Fibroblast of mammary gland (primary cell): ENCODE data around the gene TMTC3.

ENCODE experiments used
- DNase-seq: peaks from one replicate; pipeline ENCODE4 v3.0.0-alpha.2; 2010; ENCODE audit warnings: low read depth
- H3K4me3 ChIP-seq: 2 replicates; pipeline ENCODE4 v1.5.1; 2011; ENCODE audit warnings: low read depth, mild to moderate bottlenecking, low read length, moderate library complexity; ENCODE audit not compliant: control insufficient read depth
- TF ChIP-seq, protein P1 (sequence below): conservative IDR thresholded peaks from 2 replicates; pipeline ENCODE4 v1.5.1; 2011; ENCODE audit warnings: low read depth, low read length, inconsistent platforms; ENCODE audit not compliant: control insufficient read depth, insufficient read depth

Gene TMTC3

DNA sequence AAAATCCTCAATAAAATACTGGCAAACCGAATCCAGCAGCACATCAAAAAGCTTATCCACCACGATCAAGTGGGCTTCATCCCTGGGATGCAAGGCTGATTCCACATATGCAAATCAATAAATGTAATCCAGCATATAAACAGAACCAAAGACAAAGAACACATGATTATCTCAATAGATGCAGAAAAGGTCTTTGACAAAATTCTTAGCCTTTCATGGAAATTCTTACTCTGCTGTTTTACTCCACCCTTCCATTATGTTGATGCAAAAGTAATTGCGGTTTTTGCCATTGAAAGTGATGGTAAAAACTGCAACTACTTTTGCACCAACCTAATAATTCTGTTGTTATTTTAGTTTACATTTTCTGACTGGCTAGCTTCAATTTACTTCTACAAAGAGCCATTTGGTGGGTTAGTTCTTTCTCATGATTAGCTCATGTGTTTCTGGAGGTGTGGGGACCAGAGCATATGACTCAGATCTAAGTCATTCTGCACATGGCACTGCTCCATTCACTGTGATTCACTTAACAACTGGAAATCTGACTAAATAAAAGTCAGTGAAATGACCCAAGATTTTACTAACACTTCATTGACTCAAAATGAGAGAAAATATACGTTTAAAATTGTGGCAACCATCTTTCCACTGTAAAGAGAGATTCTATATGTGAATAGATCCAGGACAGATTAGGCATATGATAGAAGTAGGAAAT lies 99.9 kb downstream of the TMTC3 start:
- peak; percentile 100 for DNase-seq

GRCh38 chr12:88242571-88242925 lies 100.4 kb downstream of the TMTC3 start:
- TF ChIP-seq, protein P1, sequence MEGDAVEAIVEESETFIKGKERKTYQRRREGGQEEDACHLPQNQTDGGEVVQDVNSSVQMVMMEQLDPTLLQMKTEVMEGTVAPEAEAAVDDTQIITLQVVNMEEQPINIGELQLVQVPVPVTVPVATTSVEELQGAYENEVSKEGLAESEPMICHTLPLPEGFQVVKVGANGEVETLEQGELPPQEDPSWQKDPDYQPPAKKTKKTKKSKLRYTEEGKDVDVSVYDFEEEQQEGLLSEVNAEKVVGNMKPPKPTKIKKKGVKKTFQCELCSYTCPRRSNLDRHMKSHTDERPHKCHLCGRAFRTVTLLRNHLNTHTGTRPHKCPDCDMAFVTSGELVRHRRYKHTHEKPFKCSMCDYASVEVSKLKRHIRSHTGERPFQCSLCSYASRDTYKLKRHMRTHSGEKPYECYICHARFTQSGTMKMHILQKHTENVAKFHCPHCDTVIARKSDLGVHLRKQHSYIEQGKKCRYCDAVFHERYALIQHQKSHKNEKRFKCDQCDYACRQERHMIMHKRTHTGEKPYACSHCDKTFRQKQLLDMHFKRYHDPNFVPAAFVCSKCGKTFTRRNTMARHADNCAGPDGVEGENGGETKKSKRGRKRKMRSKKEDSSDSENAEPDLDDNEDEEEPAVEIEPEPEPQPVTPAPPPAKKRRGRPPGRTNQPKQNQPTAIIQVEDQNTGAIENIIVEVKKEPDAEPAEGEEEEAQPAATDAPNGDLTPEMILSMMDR: no peak
- no peak overlapping the region for H3K4me3 ChIP-seq
- peak; percentile 81 for DNase-seq

More for the DNA sequence above, 99.9 kb downstream of the TMTC3 start:
- TF ChIP-seq, protein P1: no peak
- no peak overlapping the region for H3K4me3 ChIP-seq

DNA sequence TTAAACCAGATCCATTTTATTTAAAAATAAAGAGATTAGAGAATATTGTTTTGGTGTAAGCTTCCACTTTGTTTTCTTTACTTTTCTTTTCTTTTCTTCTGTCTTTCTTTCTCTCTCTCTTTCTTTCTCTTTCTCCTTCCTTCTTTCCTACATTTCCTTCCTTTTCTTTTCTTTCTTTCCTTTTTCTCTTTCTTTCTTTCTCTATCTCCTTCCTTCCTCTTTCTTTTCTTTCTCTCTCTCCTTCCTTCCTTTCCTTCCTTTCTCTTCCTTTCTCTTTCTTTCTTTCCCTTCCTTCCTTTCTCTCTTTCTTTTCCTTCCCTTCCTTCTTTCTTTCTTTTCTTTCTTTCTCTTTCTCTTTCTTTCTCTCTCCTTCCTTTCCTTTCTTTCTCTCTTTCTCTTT lies 100.8 kb downstream of the TMTC3 start:
- no peak overlapping the region for H3K4me3 ChIP-seq
- no peak for DNase-seq
- TF ChIP-seq, protein P1: no peak

- no peak overlapping the region for H3K4me3 ChIP-seq
- TF ChIP-seq, protein P1: no peak
- DNase-seq: peak; percentile 35
Observed at GRCh38 chr12:88243982-88244381, 101.9 kb downstream of the TMTC3 start.

DNA sequence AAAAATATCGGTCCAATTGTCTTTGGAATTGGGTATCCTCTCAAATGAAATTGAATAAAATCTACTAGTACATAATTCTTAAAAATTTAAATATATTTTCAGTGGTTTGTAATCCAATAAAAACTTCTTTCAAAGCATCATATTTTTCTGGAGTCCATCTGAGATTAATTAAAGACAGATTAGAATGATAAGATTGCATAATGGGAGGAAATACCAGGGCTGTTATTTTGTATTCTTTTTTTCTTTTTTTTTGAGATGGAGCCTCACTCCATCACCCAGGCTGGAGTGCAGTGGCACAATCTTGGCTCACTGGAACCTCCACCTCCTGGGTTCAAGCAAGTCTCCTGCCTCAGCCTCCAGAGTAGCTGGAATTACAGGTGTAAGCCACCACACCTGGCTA lies 103.8 kb downstream of the TMTC3 start:
- H3K4me3 ChIP-seq: no peak overlapping the region
- TF ChIP-seq, protein P1: no peak
- DNase-seq: peak; percentile 57

- TF ChIP-seq, protein P1: no peak
- H3K4me3 ChIP-seq: no peak overlapping the region
- DNase-seq: peak; percentile 92
Observed at GRCh38 chr12:88247241-88247643, 105.1 kb downstream of the TMTC3 start.
